ENCODE measurements around the gene RBM44.

- no peak for TF ChIP-seq CTCF (conservative IDR thresholded peaks at IDR 0.05; ENCODE audit: low read depth, low read length)
- TF ChIP-seq EZH2 (IDR thresholded peaks at IDR 0.05; ENCODE audit: borderline replicate concordance, low read depth, low read length, poor library complexity, severe bottlenecking), result no peak
These were observed 71.5 kb downstream of the RBM44 start for GRCh38 chr2:237870126-237870525.
